Thyroid gland (tissue), 4 donors: ENCODE data around the gene ARHGAP28.

Source experiments
- CTCF ChIP-seq, 6 experiments: fragments of 200-600 bp in 3 of 6; fragments of 450-650 bp in 3 of 6; sonication (generic) in 3 of 6; IDR thresholded peaks; one replicate each; pipeline ENCODE4 v1.5.1; 2016 to 2019; ENCODE audit warnings: antibody characterized with exemption in 6 of 6, mild to moderate bottlenecking in 2 of 6, inconsistent platforms in 1 of 6, moderate library complexity in 1 of 6
- POLR2A ChIP-seq, 2 donors: fragments of 450-650 bp; IDR thresholded peaks; one replicate each; pipeline ENCODE4 v1.6.1; 2017; ENCODE audit warnings: antibody characterized with exemption in 2 of 2, mild to moderate bottlenecking in 2 of 2, moderate library complexity in 1 of 2

DNA sequence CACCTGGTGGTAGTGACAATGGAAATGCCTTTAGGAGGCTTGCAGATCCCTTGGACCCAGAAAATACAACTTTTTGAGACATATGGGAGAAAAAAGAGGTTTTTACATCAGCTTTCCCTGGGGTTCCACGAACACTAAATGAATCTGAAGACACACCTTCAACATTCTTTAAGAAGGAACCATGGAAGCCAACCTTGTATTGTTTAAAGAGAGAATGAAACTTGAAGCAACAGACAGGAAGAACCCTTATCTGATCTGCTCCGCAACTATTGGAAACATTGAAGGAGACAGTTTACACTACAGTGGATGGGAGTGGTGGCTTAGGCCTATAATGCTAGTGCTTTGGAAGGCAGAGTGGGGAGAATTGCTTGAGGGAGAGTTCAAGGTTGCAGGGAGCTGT lies 197.6 kb downstream of the ARHGAP28 start:
- TF ChIP-seq CTCF (IDR thresholded peaks at IDR 0.05) (no peak), POLR2A (IDR thresholded peaks at IDR 0.05) (no peak)
